ENCODE data around the gene PDCD6IP.

PDCD6IP gene

DNA sequence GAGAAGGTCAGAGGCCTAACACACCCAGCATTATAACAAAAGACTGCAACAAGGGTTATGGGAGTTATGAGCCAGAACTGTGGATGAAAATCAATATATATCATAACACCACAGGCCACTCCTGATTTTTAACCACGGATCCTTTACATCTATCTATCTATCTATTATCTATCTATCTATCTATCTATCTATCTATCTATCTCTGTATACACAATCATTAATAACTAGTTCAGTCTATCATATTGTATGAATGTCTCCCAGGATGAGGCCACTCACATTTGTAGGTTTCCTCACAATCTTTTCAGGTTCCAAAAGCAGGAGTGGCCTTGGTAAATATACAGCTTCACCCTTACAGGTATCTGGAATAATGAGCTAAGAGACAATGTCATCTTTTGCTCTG is 94.2 kb downstream of the PDCD6IP start:
- DNase-seq (ENCODE audit: low spot score): no peak

DNA sequence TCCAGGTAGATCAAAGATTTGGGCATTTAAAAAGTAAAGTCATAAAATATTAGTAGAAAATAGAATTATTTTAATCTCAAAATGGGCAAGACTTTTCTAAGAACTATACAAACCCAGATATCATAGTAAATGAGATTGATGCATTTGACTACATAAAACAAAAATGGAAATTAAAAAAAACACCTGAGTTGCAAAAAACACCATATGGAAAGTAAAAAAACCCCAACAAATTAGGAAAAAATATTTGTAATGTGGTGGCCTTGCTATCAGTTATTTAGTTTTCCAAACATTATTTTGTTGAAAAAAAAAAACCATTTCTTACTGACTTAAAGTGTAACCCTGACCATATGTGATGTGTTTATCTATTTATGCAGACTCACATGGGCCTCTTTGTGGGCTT is 97.2 kb downstream of the PDCD6IP start:
- DNase-seq (ENCODE audit: low spot score): no peak

DNA sequence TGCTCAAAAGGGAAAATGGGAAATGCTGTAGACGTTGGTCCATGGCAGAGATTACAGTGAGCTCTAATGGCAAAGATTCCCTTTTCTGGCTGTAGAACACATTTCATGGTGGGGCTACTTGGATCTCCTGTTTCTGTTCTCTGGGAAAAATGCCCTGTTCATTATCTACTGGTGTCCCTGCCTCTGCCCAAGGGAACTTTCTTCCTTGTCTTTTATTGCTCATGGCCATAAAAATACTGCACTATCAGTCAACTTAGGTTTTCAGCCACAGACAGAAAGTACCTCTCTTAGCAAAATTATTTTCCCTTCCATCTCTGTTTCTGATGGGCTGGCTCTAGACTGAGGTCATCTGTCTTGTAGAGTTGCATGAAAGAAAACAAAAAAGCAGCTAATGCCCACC is 98.9 kb downstream of the PDCD6IP start:
- DNase-seq (ENCODE audit: low spot score): no peak

- no peak for DNase-seq (ENCODE audit: low spot score)
Observed at GRCh38 chr3:33898901-33899300, 100.5 kb downstream of the PDCD6IP start.

DNA sequence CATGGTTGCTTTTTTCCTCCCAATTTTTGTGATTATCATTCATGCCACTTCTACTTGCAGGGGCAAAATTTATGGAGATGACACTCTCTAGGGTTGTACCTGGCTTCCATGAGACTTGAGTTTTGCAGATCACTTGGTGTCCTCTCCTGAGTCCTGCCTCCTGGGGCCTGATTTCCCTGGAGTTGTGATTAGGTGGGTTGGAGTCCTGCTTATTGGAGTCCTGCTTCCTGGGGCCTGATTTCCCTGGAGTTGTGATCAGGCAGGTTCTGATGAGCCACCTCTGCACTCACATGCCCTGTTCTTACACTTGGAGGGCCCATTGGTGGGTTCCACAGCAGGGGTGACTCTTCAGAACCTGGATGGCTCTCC is 102.0 kb downstream of the PDCD6IP start:
- no peak for DNase-seq (ENCODE audit: low spot score)

DNA sequence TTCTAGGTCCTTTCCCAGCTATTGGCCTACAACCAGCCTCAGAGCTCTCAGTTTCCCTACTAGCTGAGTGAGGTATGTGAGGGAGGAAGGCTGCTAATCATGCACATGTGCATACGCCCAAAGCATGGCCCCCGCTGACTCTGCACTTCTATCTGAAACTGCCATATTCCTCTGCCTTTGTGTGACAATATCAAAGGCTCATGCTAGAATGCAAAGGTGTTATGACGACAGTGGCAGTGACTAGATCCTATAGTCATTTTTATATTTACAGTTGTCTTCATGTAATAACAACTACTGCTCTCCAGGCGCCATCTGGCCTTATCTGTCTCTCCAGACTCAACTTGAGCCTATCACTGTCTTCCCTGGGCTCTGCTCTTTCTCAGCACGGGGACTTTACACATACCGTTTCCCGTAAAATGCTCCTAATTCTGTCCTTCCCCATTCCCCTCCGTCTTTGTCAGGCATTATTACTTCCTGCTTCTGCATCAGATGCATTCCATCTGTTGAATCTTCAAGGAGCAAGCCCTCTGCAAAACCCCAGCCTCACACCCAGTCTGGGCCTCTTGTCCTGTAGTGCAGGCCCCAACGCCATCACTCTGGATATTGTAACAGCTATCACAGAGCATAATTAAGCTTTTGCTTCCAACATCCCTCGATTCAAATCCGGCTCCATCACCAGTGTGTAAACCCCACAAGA is 102.5 kb downstream of the PDCD6IP start:
- no peak for DNase-seq (ENCODE audit: low spot score)

DNA sequence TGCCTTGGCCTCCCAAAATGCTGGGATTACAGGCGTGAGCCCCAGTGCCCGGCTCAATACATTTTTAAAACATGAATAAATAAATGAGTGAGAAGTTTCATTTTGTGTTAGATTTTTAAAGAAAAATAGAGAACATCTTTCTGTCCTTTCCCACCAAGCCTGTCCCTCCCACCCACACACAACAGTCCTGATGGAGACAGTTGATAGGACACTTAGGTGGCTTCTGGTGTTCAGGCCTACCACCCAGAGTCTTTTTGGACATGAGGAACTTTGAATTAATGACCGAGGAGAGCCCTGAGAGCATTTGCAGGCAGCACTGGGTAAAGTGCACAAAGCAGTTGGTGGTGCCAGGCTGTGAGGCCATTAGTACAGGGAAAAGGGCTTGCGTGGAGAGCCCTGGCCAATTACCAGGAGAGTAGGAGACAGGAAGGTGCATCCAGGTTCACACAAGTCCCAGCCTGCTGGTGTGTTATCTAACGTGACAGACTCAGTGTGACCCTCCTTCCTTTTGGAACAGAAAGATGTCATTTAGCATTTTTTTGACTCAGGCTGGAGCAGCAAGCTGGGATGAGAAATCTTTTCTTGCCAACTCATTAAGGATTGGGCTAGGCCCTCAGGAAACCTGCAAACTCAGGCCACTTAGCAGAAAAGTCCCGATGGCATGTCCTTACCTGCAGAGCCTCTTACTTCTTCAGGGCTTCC is 103.6 kb downstream of the PDCD6IP start:
- DNase-seq (ENCODE audit: low spot score): no peak

- no peak for DNase-seq (ENCODE audit: low spot score)
Observed at GRCh38 chr3:33904730-33905129, 106.3 kb downstream of the PDCD6IP start.

DNA sequence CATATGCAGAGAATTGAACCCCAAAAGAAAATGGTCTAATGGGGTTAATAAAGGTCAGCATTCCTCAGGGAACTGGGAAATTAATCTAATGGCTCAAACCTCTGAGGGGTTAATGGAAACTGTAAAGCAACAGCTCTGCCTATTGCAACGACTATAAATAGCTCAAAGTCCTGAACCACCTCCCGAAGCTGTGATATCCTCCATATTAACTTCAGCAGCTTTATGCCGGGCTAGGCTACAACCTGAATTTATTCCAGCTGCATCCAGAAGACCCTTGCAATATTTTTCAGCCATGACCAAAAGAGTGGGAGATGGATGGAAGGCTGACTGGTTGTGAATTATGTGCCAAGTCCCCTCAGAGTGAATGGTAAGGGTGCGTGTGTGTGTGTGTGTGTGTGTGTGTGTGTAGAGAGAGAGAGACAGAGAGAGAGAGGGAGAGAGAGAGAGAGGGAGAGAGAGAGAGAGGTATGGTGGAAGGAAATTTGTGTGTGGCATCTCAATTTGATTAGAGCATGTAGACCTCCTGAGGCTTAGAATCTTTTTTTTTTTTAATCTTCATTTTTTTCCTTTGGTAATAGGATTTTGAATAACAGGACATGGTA is 109.9 kb downstream of the PDCD6IP start:
- no peak for DNase-seq (ENCODE audit: low spot score)

DNA sequence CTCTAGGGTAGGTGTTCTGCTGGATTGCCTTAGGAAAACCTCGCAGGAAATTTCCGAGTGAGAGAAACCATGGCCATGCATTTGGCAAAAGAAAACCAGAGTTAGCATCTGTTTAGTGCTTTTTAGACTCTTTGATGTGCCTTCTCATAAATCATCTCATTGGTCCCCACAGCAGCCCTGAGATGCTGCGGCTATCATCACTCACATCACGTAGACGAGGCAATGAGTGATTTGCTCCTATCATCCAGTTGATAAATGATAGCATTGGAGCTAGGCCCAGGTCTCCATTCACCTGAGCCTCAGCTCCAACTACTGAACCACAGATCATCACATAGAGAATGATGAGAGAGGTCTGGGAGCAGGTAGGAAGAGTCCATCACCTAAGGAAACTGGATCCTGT is 111.1 kb downstream of the PDCD6IP start:
- no peak for DNase-seq (ENCODE audit: low spot score)

DNA sequence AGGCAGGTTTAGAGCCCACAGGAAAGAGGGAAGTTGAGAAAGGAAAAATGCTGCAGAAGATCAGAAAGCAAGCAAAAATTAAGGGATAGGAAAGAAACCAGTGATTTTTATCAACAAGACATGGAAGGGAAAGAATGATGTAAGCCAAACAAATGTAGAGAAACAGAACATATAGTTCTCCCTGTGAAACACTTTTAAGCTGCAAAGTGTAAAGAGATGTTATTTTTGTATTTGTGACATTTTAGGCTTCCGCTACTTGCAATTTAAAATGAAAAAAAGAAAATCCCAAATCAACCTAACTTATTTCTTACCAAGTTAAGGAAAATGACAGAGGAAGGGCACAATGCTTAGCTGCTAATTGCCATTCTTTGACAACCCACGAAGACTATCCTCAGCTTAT is 111.6 kb downstream of the PDCD6IP start:
- no peak for DNase-seq (ENCODE audit: low spot score)

DNA sequence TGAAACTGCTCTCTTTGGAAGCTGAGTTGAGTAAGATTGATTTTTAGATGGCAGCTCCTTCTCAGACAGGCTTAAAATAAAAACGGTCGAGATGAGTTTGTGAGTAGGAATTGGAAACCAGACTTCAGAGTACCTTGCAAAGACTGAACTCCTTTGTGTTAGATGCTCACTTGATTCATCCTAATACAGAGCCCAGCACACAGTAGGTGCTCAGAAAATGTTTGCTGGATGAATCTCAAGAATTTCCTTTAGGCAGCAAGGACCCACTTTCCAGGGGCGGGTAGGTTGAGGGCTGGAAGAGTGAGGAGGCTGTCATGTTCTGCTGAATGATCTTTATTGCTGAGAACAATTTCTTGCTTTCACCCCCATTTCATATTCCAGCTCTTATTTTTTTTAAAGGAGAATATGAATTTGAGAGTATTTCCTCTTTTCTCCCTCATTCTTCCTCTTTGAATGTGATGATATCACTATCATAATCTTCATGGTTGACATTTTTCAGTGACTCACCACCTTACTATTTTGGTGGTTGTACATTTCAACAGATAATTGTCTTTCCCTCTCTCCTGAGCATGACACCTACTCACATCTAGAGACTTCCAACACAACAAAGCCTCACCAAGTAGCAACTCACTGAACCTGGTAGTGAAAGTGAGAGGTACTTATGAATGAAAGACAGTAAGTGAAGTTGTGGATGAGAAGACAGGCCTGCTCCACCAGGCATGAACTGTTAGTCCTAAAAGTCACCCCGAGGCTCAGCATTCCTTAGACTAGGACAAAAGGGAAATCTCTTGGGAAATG is 113.3 kb downstream of the PDCD6IP start:
- DNase-seq (ENCODE audit: low spot score): no peak

GRCh38 chr3:33914212-33914611 is 115.8 kb downstream of the PDCD6IP start:
- no peak for DNase-seq (ENCODE audit: low spot score)

- DNase-seq (ENCODE audit: low spot score): no peak
Observed at GRCh38 chr3:33914731-33915379, 116.4 kb downstream of the PDCD6IP start.

- DNase-seq (ENCODE audit: low spot score): no peak
Observed at GRCh38 chr3:33915796-33916546, 117.5 kb downstream of the PDCD6IP start.

DNA sequence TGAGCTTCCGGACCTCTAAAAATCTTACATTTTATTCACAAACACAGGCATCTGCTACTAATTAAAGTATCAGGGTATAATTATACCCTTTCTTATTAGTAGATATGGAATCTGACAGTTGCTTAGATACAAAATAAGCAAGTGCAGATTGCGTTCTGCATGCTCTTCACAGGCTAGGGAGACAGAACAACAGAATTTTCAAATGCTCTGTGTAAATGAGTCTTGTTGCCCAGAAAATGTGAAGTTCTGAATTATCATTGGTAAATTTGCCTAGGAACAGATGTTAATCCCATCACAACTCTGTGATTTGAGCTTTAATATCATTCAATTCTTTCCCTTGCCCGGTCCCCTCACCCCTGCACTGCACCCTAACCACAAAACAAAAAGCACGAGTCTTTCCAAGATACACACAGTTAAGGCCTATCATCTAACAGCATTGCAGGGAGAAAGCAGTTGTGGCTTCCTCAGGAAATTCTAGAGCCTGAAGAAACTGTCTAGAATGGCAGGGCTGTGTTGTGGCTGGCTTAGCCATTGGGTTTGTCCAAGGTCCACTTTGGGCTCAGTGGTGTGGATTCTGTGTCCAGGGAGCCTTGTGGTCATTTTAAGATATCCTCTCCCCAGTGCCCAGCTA is 119.8 kb downstream of the PDCD6IP start:
- no peak for DNase-seq (ENCODE audit: low spot score)
